Astrocyte of the hippocampus (primary cell): ENCODE data around the gene KCNQ1OT1.

Experiments used
- DNase-seq: peaks from one replicate; pipeline ENCODE4 v3.0.0; 2011; ENCODE audit warnings: low read depth, low spot score

Gene KCNQ1OT1

GRCh38 chr11:2702771-2703362 lies 3.1 kb upstream of the KCNQ1OT1 start:
- no peak for DNase-seq

- DNase-seq: no peak
Measured at GRCh38 chr11:2701898-2702434, 2.2 kb upstream of the KCNQ1OT1 start.

- no peak for DNase-seq
Measured at GRCh38 chr11:2701230-2701629, 1.4 kb upstream of the KCNQ1OT1 start.

GRCh38 chr11:2700415-2701211 lies 819 bp upstream of the KCNQ1OT1 start:
- peak; percentile 61 for DNase-seq

- peak; percentile 46 for DNase-seq
Measured at GRCh38 chr11:2699185-2699530, 636 bp downstream of the KCNQ1OT1 start.

- DNase-seq: no peak
Measured at GRCh38 chr11:2698386-2699184, 1.2 kb downstream of the KCNQ1OT1 start.

GRCh38 chr11:2697866-2698265 lies 1.9 kb downstream of the KCNQ1OT1 start:
- no peak for DNase-seq

- DNase-seq: no peak
Measured at GRCh38 chr11:2696455-2696854, 3.3 kb downstream of the KCNQ1OT1 start.

GRCh38 chr11:2694995-2695939 lies 4.5 kb downstream of the KCNQ1OT1 start:
- DNase-seq: no peak

- no peak for DNase-seq
Measured at GRCh38 chr11:2694495-2694894, 5.3 kb downstream of the KCNQ1OT1 start.

- no peak for DNase-seq
Measured at GRCh38 chr11:2693271-2694261, 6.2 kb downstream of the KCNQ1OT1 start.

- DNase-seq: no peak
Measured at GRCh38 chr11:2691991-2692875, 7.6 kb downstream of the KCNQ1OT1 start.

GRCh38 chr11:2691355-2691761 lies 8.4 kb downstream of the KCNQ1OT1 start:
- DNase-seq: no peak

- no peak for DNase-seq
Measured at GRCh38 chr11:2690596-2691354, 9.0 kb downstream of the KCNQ1OT1 start.

GRCh38 chr11:2689651-2690575 lies 9.9 kb downstream of the KCNQ1OT1 start:
- DNase-seq: no peak

GRCh38 chr11:2688381-2689231 lies 11.2 kb downstream of the KCNQ1OT1 start:
- no peak for DNase-seq
